Activated naive CD4-positive, alpha-beta T cell treated with anti-CD3 and anti-CD28 coated beads, Interleukin-2, amount 50 U/mL, for 16 hours (primary cell): ENCODE results near the gene COMMD1.
A peak's percentile ranks its signal among the peaks of the same experiment; 100 is the strongest.
"Not testable (repeated sequence)": the region's sequence is repeated elsewhere in the genome, so short reads cannot be mapped to it uniquely, and the experiment has no call there.

ENCODE experiments used
- DNase-seq: peaks from one replicate; pipeline ENCODE4 v3.0.0-alpha.2; 2020

The COMMD1 gene

GRCh38 chr2:62143696-62144095 lies 238.2 kb downstream of the COMMD1 start:
- DNase-seq: no peak

DNA sequence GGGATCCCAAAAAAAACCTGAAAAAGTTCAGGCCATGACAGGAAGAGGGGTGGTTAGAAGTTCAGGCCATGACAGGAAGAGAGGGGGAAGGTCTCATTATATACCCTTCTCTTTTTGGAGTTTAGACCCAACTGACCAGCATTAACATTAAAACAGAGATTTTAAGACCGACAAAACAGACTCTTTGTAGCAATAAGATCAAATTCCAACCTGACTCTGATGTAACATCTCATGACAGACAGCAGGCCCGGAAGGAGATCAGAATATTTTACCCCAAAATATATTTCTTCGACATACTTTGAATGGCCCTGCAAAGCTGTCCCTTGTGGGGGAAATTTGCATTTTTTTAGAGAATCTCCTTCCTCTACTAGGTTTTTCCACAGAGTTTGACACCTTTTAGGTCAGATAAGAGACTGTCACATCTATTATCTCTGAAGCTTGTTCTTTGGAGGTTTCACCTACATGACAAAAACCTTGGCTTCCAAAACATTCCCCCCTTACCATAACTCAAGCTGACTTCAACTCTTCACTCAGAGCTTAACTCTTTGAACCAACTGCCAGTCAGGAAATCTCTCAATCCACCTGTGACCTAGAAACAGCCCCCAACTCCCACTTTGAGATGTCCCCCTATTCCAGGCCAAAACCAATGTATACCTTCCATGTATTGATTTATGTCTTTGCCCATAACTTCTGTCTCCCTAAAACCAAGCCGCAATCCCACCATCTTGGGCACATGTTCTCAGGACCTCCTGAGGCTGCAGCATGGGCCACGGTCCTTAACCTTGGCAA lies 239.4 kb downstream of the COMMD1 start:
- no peak for DNase-seq

DNA sequence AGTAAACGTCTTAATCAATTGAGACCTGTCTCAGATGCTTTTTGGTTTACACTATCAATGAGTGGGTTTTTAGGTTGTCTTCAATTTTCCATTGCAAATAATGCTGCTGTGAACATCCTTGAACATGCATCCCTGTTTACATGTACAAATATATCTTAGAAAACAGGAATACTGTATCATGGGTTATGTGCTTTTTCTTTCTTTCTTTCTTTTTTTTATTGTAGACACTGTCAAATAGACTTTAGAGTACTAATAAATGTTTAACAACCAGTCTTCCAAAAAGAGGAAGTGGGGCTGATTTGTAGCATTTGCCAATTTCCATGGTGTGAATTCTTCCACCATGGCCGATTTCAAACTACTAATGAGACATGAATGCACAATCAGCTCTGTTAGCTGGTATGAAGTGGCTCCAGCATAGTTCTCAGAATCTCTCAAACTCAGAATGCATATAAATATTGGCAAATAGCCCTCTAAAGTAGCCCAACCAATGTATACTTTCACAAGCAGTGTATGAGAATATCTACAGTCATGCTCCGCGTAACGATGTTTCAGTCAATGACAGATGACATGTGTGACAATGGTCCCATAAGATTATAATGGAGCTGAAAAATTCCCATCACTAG lies 240.1 kb downstream of the COMMD1 start:
- DNase-seq: no peak

DNA sequence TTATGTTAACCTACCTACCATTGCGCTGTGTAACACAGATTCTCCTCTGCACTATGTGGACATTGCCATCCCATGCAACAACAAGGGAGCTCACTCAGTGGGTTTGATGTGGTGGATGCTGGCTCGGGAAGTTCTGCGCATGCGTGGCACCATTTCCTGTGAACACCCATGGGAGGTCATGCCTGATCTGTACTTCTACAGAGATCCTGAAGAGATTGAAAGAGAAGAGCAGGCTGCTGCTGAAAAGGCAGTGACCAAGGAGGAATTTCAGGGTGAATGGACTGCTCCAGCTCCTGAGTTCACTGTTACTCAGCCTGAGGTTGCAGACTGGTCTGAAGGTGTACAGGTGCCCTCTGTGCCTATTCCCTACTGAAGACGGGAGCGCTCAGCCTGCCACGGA lies 241.3 kb downstream of the COMMD1 start:
- DNase-seq: peak; percentile 12

DNA sequence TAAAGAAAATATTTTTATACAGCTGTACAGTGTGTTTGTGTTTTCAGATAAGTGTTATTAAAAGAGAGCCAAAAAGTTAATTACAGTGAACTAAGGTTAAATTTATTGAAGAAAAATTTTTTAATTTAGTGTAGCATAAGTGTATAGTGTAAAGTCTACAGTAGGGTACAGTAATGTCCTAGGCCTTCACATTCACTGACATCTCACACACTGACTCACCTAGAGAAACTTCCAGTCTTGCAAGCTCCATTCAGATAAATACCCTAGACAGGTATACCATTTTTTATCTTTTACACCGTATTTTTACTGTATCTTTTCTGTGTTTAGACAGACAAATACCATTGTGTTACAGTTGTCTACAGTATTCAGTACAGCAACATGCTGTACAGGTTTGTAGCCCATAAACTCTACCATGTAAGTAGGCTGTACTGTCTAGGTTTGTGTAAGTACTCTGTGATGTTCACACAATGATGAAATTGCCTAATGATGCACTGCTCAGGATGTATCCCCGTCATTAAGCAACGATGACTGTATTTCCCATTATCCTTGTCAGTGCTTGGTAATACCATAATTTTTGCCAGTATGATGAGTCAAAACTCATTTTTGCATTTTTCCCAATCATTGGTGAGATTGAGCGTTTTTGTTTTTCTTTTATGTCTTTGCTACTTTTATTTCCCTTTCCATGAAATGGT lies 242.3 kb downstream of the COMMD1 start:
- DNase-seq: no peak

DNA sequence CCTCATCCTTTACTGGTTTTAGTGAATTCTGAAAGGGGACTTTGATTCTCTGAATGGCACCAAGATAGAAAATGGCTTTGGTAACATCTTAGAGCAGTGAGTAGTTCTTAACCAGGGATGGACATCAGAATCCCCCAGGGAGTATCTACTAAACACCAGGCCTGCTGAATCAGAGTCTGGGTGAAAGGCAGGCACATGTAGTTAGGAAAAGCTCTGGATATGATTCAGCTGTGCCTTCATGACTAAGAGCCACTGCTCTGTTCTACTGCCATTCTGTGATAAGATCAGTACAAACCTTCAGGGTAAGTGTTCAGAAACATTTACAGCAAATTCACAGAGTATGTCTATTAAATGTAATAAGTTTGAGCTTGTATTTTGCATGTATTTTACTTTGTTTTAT lies 244.2 kb downstream of the COMMD1 start:
- no peak for DNase-seq

DNA sequence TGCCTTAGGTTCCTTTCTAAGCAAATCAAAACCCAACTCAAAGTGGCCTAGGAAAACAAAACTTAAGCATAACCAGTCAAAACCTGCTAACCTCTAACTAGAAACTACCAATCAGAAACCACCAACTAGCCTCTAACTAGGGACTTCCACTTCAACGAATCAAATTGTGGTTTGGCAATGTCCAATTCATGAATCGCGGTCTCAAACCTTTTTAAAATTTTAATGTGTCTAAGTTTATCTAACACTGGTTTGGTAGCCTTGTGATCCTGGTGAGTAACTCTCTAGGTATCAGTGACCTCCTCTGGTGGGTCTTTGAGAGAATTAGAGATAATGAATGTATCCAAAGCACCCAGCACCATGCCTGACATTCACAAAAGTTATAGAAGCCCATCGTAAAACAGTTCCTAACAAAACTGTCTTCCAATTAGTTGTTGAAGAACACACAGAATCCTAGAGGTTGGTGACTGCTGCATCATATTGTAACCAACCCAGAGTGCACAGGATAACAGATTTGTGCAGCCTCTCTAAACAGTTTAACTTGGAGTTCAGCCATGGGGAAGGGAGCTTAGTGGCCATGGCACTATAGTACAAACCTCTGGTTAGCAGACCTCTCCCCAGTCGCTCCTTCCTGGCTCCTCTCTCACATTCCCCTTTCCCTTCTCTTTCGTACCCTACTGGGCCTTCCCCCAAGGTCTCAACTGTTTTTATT lies 245.3 kb downstream of the COMMD1 start:
- no peak for DNase-seq

GRCh38 chr2:62151306-62151638 lies 245.8 kb downstream of the COMMD1 start:
- DNase-seq: no peak

GRCh38 chr2:62152000-62152399 lies 246.5 kb downstream of the COMMD1 start:
- DNase-seq: no peak

- no peak for DNase-seq
Measured at GRCh38 chr2:62156861-62157496, 251.5 kb downstream of the COMMD1 start.

DNA sequence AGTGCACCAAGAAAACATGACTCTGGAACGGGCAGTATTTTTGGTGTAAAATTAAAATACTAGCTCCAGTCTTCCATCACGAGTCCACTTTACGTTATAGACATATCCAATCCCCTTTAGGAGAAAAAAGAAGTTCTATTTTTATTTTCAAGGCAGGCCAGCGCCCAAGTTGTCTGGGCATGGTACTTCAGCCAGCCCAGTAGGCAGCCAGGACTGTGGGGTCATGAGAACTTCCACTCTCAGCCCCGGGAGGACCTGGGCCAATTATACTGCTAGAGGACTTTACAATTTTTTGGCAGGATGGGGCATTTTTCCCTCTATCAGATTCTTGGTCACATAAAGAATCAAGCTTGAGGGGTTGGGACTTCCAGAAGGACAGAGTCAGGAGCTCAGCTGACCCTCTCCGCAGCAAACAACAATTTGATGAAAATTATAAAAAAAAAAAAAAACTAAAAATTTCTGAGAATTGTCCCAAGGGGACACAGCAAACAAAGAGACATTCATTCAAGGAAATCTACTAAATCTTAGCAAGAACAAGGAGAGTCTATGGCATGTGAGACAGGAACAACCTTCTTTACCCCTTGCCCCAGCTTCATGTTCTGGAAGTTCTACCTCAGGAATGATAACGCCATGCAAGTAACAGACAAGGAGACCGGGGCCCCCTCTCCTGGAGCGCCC lies 253.1 kb downstream of the COMMD1 start:
- no peak for DNase-seq

DNA sequence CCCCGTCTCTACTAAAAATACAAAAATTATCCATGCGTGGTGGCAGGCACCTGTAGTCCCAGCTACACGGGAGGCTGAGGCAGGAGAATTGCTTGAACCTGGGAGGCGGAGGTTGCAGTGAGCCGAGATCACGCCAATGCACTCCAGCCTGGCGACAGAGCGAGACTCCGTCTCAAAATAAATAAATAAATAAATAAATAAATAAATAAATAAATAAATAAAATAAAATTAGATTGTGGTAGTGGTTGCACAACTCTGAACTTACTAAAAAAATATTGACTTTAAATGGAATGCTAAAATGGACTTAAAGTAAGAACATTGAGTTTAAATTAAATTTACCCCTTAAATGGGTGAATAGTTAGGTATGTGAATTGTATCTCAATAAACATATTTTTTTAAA lies 255.2 kb downstream of the COMMD1 start:
- not testable (repeated sequence) for DNase-seq

DNA sequence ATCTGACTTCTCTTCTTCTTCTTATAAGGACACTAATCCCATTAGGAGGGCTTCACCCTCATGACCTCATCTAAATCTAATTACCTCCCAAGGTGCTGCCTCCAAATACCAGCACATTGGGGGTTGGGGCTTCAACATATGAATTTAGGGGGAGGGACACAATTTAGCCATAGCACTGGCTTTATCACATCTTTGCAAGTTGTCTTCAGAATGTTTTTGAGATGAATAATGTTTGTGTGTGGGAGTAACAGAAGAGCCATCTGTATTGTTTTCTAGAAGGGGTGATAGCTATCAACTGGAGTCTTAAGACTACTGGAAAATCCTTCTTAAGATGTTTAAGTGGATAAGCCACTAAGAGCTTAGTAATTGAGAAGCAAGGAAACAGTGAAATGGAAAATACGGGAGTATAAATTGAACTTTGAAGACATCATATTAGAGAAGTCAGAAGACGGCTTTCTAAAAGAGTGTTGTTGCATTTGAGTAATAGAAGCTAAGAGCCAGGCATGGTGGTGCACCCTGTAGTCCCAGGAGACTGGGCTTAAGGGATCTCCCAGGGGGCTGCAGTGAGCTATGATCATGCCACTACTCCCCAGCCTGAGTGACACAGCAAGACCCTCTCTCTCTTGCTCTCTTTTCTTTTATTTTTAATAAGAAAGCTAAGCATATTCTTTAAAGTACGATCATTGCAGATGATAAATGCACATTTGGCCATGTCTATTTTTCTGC lies 257.8 kb downstream of the COMMD1 start:
- no peak for DNase-seq

DNA sequence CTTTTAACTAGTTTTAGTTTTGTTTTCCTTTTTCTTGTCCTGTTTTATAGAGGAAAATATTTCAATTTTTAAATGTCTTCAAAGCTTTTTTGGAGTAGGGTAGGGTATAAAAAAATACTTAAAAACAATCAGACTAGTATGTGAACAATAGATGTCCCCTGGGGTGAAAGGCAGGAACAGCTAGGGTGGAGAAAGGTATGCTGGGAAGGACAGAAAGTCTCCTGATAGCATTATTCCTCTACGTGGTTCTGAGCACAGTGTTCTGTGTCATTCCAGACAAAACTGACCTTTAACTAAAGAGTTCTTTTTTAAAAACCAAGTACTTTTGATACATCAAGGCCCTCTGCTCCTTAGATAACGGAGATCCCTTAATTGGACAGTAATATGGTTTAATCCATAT lies 258.4 kb downstream of the COMMD1 start:
- no peak for DNase-seq

DNA sequence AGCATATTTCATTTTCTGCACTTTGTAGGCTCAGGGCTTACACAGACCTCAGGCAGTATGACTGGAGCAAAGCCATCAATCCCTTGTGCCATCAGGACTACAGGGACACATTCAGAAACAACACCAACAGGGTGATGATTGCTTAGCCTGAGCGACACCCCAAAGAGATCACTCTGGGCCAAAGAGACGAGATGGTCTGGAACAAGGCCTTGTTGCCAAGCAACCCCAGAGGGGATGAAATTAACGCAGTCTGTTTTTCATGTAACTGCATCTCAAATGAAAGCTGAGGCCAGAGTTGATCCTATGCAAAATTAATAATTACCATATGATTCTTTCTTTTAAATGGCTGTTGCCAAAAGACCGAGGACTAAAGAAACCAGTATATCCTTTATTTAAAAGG lies 270.3 kb downstream of the COMMD1 start:
- DNase-seq: no peak

DNA sequence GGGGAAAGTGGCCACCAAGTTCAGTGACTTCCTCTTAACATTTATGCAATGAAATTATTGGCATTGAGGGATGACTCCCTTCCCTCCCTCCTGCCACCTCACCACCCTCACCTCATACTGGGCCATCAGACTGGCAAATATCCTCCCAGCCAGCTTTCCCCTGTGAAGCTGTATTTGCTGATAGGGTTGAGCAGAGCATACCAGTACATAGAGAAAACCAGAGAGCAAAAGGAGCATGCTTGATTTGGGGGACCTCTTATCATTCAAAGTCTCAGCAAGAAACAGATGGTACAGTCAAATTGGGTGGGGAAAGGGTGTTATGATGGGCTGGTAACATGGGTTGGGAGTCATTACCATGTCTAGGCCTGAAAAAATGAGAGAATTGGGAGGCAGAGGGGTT lies 271.3 kb downstream of the COMMD1 start:
- DNase-seq: no peak

DNA sequence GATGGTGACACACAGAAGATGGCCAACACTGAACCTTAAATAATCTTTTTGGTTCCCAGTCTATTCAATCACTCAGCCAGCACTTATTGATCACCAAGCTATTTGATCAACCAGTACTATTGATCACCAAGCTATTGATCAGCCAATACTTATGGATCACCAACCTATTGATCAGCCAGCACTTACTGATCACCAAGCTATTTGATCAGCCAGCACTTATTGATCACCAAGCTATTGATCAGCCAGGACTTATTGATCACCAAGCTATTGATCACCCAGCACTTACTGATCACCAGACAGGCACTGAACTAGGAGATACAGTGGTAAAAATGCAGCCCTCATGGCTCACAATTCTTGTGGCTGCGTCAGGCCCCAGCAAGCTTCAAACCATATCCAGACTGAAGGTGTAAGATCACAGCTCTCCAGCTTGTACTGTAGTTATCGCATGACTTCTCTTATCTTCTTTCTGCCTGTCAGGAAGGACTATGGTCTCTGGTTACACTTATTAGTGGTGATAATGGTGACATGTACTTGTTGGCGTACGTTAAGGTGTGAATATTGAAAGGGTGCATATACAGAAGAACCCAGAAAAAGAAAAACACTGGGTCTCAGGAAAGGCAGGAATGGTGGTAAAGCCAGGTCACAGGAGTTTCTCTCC lies 272.0 kb downstream of the COMMD1 start:
- DNase-seq: no peak

GRCh38 chr2:62178741-62179271 lies 273.3 kb downstream of the COMMD1 start:
- no peak for DNase-seq

GRCh38 chr2:62180975-62181374 lies 275.5 kb downstream of the COMMD1 start:
- no peak for DNase-seq

- no peak for DNase-seq
Measured at GRCh38 chr2:62181843-62182242, 276.4 kb downstream of the COMMD1 start.
